WTC11 (cell line): ENCODE data around the gene ZNF709. TPM values are rescaled to one million over a fixed set of nuclear protein-coding genes. Genes with fewer than 3 reads are reported as not detected.
"Not testable (repeated sequence)": the region's sequence is repeated elsewhere in the genome, so short reads cannot be mapped to it uniquely, and the experiment has no call there.

Source experiments
- ATAC-seq: fragments of 200-7000 bp; cut with Tn5 transposase; 2 replicates; pipeline ENCODE4 v1.10.0; 2021; ENCODE audit warnings: mild to moderate bottlenecking, moderate library complexity
- CTCF ChIA-PET: fragments of 300-600 bp; sonication (Branson Sonifier 250); formaldehyde crosslinking; loops from one replicate; lab custom pipeline; 2021; ENCODE audit warnings: antibody characterized with exemption; lab: Charles Lee
- POLR2A ChIA-PET: fragments of 350-600 bp; sonication (Branson Sonifier 250); formaldehyde crosslinking; loops from one replicate; lab custom pipeline; 2021; ENCODE audit warnings: antibody characterized with exemption; lab: Charles Lee
- DNase-seq: peaks from one replicate; pipeline ENCODE4 v3.0.0; 2021; ENCODE audit warnings: low spot score
- H3K27ac Mint-ChIP-seq: 2 replicates; pipeline ENCODE4 v1.8.0; 2021; ENCODE audit warnings: mixed read lengths
- H3K27me3 Mint-ChIP-seq: 2 replicates; pipeline ENCODE4 v1.8.0; 2021; ENCODE audit warnings: low read depth, mild to moderate bottlenecking, moderate library complexity, mixed read lengths
- H3K36me3 Mint-ChIP-seq: 2 replicates; pipeline ENCODE4 v1.8.0; 2021; ENCODE audit warnings: mixed read lengths
- H3K4me1 Mint-ChIP-seq: 2 replicates; pipeline ENCODE4 v1.8.0; 2022; ENCODE audit warnings: mixed read lengths
- H3K4me3 Mint-ChIP-seq: 2 replicates; pipeline ENCODE4 v1.8.0; 2021; ENCODE audit warnings: mild to moderate bottlenecking, moderate library complexity, mixed read lengths
- H3K9me3 Mint-ChIP-seq: 2 replicates; pipeline ENCODE4 v1.8.0; 2021; ENCODE audit warnings: mixed read lengths
- CBFB ChIP-seq: sonication (generic); formaldehyde crosslinking; IDR thresholded peaks from 2 replicates; pipeline ENCODE4 v1.8.1; 2022; ENCODE audit warnings: mild to moderate bottlenecking, low read depth, missing genetic modification reagents
- CREB1 ChIP-seq: sonication (generic); formaldehyde crosslinking; IDR thresholded peaks from 2 replicates; pipeline ENCODE4 v1.8.0; 2023; ENCODE audit warnings: mild to moderate bottlenecking, missing genetic modification reagents
- E2F5 ChIP-seq: sonication (generic); formaldehyde crosslinking; IDR thresholded peaks from 2 replicates; pipeline ENCODE4 v1.8.1; 2022; ENCODE audit warnings: mild to moderate bottlenecking, moderate library complexity, missing genetic modification reagents
- EMX1 ChIP-seq: fragments of 250-450 bp; sonication (Bioruptor Pico); IDR thresholded peaks from 2 replicates; pipeline ENCODE4 v1.8.0; 2021; ENCODE audit warnings: mild to moderate bottlenecking
- IRF1 ChIP-seq: sonication (generic); formaldehyde crosslinking; IDR thresholded peaks from 2 replicates; pipeline ENCODE4 v1.8.0; 2023; ENCODE audit warnings: missing genetic modification reagents
- JAZF1 ChIP-seq: fragments of 250-450 bp; sonication (Bioruptor Pico); IDR thresholded peaks from 2 replicates; pipeline ENCODE4 v1.9.0; 2021; ENCODE audit warnings: moderate library complexity, mild to moderate bottlenecking, inconsistent platforms
- JUN ChIP-seq: sonication (generic); formaldehyde crosslinking; IDR thresholded peaks from 2 replicates; pipeline ENCODE4 v1.8.0; 2023; ENCODE audit warnings: mild to moderate bottlenecking, missing genetic modification reagents
- KAT7 ChIP-seq: sonication (generic); formaldehyde crosslinking; IDR thresholded peaks from 2 replicates; pipeline ENCODE4 v1.8.1; 2023; ENCODE audit warnings: missing genetic modification reagents, mild to moderate bottlenecking, borderline replicate concordance
- SMAD4 ChIP-seq: sonication (generic); formaldehyde crosslinking; IDR thresholded peaks from 2 replicates; pipeline ENCODE4 v1.8.0; 2022; ENCODE audit warnings: mild to moderate bottlenecking, missing genetic modification reagents
- SP1 ChIP-seq: sonication (generic); formaldehyde crosslinking; conservative IDR thresholded peaks from 2 replicates; pipeline ENCODE4 v1.8.1; 2022; ENCODE audit warnings: missing genetic modification reagents
- TEAD1 ChIP-seq: sonication (generic); formaldehyde crosslinking; IDR thresholded peaks from 2 replicates; pipeline ENCODE4 v1.8.0; 2022; ENCODE audit warnings: mild to moderate bottlenecking, missing genetic modification reagents
- TEAD4 ChIP-seq: sonication (generic); formaldehyde crosslinking; IDR thresholded peaks from 2 replicates; pipeline ENCODE4 v1.8.0; 2022; ENCODE audit warnings: mild to moderate bottlenecking, missing genetic modification reagents
- ZBTB21 ChIP-seq: sonication (generic); formaldehyde crosslinking; IDR thresholded peaks from 2 replicates; pipeline ENCODE4 v1.8.1; 2023; ENCODE audit warnings: mild to moderate bottlenecking, missing genetic modification reagents, borderline replicate concordance
- ZNF121 ChIP-seq: sonication (generic); formaldehyde crosslinking; IDR thresholded peaks from 2 replicates; pipeline ENCODE4 v1.8.0; 2023; ENCODE audit warnings: missing genetic modification reagents
- total RNA-seq: library from RNA; stranded (reverse); gene quantifications from 3 replicates; pipeline ENCODE4 v1.2.3, GENCODE V29; 2021
- TF ChIP-seq, protein P1 (sequence below): sonication (generic); formaldehyde crosslinking; IDR thresholded peaks from 2 replicates; pipeline ENCODE4 v1.8.0; 2022; ENCODE audit warnings: mild to moderate bottlenecking, missing genetic modification reagents
- TF ChIP-seq, protein P2 (sequence below): sonication (generic); formaldehyde crosslinking; conservative IDR thresholded peaks from 2 replicates; pipeline ENCODE4 v1.8.1; 2023; ENCODE audit warnings: mild to moderate bottlenecking, low read depth, missing genetic modification reagents, moderate library complexity
- TF ChIP-seq, protein P3 (sequence below): sonication (generic); formaldehyde crosslinking; IDR thresholded peaks from 2 replicates; pipeline ENCODE4 v1.8.1; 2022; ENCODE audit warnings: missing genetic modification reagents, borderline replicate concordance

The ZNF709 gene
- total RNA-seq, 1 experiment from 2014 or later = 3.0 TPM

DNA sequence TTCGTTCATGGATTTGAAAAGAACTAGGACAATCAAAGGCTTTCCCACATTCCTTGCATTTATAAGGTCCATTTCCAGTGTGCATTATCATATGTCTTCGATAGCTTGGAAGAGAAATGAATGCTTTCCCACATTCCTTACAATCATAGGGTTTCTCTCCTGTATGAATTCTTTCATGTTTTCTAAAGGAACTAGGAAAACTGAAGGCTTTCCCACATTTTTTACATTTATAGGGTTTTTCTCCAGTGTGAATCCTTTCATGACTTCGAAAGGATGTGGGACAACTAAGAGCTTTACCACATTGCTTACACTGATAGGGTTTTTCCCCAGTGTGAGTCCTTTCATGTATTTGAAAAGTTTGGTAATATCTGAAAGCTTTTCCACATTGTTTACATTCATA lies 19.8 kb downstream of the ZNF709 start:
- no peak for TF ChIP-seq SMAD4
- no peak for TF ChIP-seq E2F5 (CRISPR knock-in tag)
- TF ChIP-seq SP1 (CRISPR knock-in tag) = no peak
- TF ChIP-seq, protein P1, sequence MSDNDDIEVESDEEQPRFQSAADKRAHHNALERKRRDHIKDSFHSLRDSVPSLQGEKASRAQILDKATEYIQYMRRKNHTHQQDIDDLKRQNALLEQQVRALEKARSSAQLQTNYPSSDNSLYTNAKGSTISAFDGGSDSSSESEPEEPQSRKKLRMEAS = no peak
- TF ChIP-seq CREB1 (CRISPR knock-in tag) = no peak
- TF ChIP-seq, protein P2, sequence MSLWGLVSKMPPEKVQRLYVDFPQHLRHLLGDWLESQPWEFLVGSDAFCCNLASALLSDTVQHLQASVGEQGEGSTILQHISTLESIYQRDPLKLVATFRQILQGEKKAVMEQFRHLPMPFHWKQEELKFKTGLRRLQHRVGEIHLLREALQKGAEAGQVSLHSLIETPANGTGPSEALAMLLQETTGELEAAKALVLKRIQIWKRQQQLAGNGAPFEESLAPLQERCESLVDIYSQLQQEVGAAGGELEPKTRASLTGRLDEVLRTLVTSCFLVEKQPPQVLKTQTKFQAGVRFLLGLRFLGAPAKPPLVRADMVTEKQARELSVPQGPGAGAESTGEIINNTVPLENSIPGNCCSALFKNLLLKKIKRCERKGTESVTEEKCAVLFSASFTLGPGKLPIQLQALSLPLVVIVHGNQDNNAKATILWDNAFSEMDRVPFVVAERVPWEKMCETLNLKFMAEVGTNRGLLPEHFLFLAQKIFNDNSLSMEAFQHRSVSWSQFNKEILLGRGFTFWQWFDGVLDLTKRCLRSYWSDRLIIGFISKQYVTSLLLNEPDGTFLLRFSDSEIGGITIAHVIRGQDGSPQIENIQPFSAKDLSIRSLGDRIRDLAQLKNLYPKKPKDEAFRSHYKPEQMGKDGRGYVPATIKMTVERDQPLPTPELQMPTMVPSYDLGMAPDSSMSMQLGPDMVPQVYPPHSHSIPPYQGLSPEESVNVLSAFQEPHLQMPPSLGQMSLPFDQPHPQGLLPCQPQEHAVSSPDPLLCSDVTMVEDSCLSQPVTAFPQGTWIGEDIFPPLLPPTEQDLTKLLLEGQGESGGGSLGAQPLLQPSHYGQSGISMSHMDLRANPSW = no peak
- TF ChIP-seq, protein P3, sequence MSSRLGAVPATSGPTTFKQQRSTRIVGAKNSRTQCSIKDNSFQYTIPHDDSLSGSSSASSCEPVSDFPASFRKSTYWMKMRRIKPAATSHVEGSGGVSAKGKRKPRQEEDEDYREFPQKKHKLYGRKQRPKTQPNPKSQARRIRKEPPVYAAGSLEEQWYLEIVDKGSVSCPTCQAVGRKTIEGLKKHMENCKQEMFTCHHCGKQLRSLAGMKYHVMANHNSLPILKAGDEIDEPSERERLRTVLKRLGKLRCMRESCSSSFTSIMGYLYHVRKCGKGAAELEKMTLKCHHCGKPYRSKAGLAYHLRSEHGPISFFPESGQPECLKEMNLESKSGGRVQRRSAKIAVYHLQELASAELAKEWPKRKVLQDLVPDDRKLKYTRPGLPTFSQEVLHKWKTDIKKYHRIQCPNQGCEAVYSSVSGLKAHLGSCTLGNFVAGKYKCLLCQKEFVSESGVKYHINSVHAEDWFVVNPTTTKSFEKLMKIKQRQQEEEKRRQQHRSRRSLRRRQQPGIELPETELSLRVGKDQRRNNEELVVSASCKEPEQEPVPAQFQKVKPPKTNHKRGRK = no peak
- TF ChIP-seq TEAD1 = no peak
- TF ChIP-seq ZBTB21 (CRISPR knock-in tag) = no peak
- TF ChIP-seq ZNF121 = no peak
- no peak for TF ChIP-seq EMX1 (CRISPR knock-in tag)
- TF ChIP-seq IRF1 (CRISPR knock-in tag) = no peak
- TF ChIP-seq JUN (CRISPR knock-in tag) = no peak
- TF ChIP-seq TEAD4 (CRISPR knock-in tag) = no peak
- no peak for TF ChIP-seq JAZF1 (CRISPR knock-in tag)
- Mint-ChIP-seq H3K9me3 (peaks cover 66% of the 10 kb centered on the region), H3K4me3 (no peak overlapping the region), H3K27me3 (peaks cover 2% of the 10 kb centered on the region; the same call in 1 of the 2 replicates), H3K36me3 (peaks cover 57% of the 10 kb centered on the region), H3K4me1 (no peaks in the 10 kb centered on the region), H3K27ac (no peak overlapping the region)
- POLR2A ChIA-PET = no interaction called here
- no peak for DNase-seq
- ATAC-seq = no peak
- CTCF ChIA-PET = no interaction called here

GRCh38 chr19:12464139-12464538 lies 20.5 kb downstream of the ZNF709 start:
- H3K27me3 Mint-ChIP-seq, CTCF ChIA-PET, H3K27ac Mint-ChIP-seq, H3K4me1 Mint-ChIP-seq, DNase-seq, ATAC-seq, H3K4me3 Mint-ChIP-seq, POLR2A ChIA-PET: not testable (repeated sequence)
- Mint-ChIP-seq H3K9me3 (peaks cover 70% of the 10 kb centered on the region), H3K36me3 (peaks cover 55% of the 10 kb centered on the region)

- POLR2A ChIA-PET = no interaction called here
- peaks cover 44% of the 10 kb centered on the region for H3K9me3 Mint-ChIP-seq
Observed at GRCh38 chr19:12453495-12453894, 31.1 kb downstream of the ZNF709 start.

More at GRCh38 chr19:12453495-12453894, 31.1 kb downstream of the ZNF709 start:
- ATAC-seq (no peak), DNase-seq (no peak)
- no peak for TF ChIP-seq EMX1 (CRISPR knock-in tag)
- TF ChIP-seq CBFB (CRISPR knock-in tag) = no peak
- TF ChIP-seq KAT7 (CRISPR knock-in tag) = no peak
- Mint-ChIP-seq H3K27me3 (peaks cover 8% of the 10 kb centered on the region), H3K36me3 (peaks cover 24% of the 10 kb centered on the region), H3K27ac (no peak overlapping the region), H3K4me1 (peaks cover 19% of the 10 kb centered on the region), H3K4me3 (no peak overlapping the region)
- CTCF ChIA-PET = no interaction called here
